T-cell (primary cell): ENCODE results near the gene RBM23. TPM values are rescaled to one million over a fixed set of nuclear protein-coding genes. Genes with fewer than 3 reads are reported as not detected.
"Not testable (repeated sequence)": the region's sequence is repeated elsewhere in the genome, so short reads cannot be mapped to it uniquely, and the experiment has no call there.

ENCODE experiments used
- ATAC-seq, 4 experiments: fragments of 200-7000 bp in 3 of 4; fragments of 150-1000 bp in 1 of 4; cut with Tn5 transposase; replicated peaks in 1 of 4; 1 replicate in 3 of 4; 2 replicates in 1 of 4; pipeline ENCODE4 v1.10.0; 2021; ENCODE audit warnings: moderate library complexity in 3 of 4, mild to moderate bottlenecking in 2 of 4, moderate number of reproducible peaks in 1 of 4
- CTCF ChIA-PET, 2 donors: fragments of 300-600 bp; sonication (Branson Sonifier 250); formaldehyde crosslinking; loops; one replicate each; lab custom pipeline; 2022; ENCODE audit warnings: antibody characterized with exemption in 2 of 2; lab: Charles Lee
- POLR2A ChIA-PET, 2 donors: fragments of 300-600 bp; sonication (Branson Sonifier 250); formaldehyde crosslinking; loops; one replicate each; lab custom pipeline; 2022; ENCODE audit warnings: antibody characterized with exemption in 2 of 2; lab: Charles Lee
- DNase-seq, 35 experiments: peaks; one replicate each; pipeline versions ENCODE4 v3.0.0 to v3.0.0-alpha.2; 2013 to 2023
- H3K27ac ChIP-seq: one replicate; pipeline ENCODE4 v1.5.1; 2013; ENCODE audit warnings: low read length
- H3K27me3 ChIP-seq, 2 experiments: replicated peaks in 1 of 2; 1 replicate in 1 of 2; 2 replicates in 1 of 2; pipeline versions ENCODE4 v1.6.1 to v1.7.0; 2013; ENCODE audit warnings: low read length in 1 of 2, mixed read lengths in 1 of 2; ENCODE audit not compliant: control insufficient read depth in 2 of 2, insufficient read depth in 2 of 2; ENCODE audit errors: extremely low read depth in 1 of 2
- H3K36me3 ChIP-seq, 2 donors: 1 replicate in 1 of 2; 2 replicates in 1 of 2; pipeline versions ENCODE4 v1.6.1 to v1.7.0; 2013; ENCODE audit warnings: low read length in 1 of 2; ENCODE audit not compliant: control insufficient read depth in 2 of 2, insufficient read depth in 1 of 2; ENCODE audit errors: extremely low read depth in 1 of 2
- H3K4me1 ChIP-seq, 2 experiments: 1 replicate in 1 of 2; 2 replicates in 1 of 2; pipeline versions ENCODE4 v1.6.1 to v1.7.0; 2013; ENCODE audit warnings: low read length in 2 of 2, mixed read lengths in 1 of 2; ENCODE audit not compliant: insufficient read depth in 2 of 2, control insufficient read depth in 1 of 2; ENCODE audit errors: extremely low read depth in 1 of 2
- H3K4me3 ChIP-seq, 2 donors: 1 replicate in 1 of 2; 2 replicates in 1 of 2; pipeline versions ENCODE4 v1.5.1 to v1.7.0; 2013; ENCODE audit warnings: mild to moderate bottlenecking in 2 of 2, low read length in 1 of 2, moderate library complexity in 1 of 2; ENCODE audit not compliant: control insufficient read depth in 1 of 2; ENCODE audit errors: extremely low read depth in 1 of 2
- H3K9me3 ChIP-seq: 2 replicates; pipeline ENCODE4 v1.7.0; 2013
- H3K27ac Mint-ChIP-seq, 2 donors: one replicate each; pipeline ENCODE4 v1.8.0; 2020 to 2021; ENCODE audit warnings: mild to moderate bottlenecking in 2 of 2, mixed read lengths in 2 of 2
- H3K27me3 Mint-ChIP-seq, 2 donors: one replicate each; pipeline ENCODE4 v1.8.0; 2021 to 2022; ENCODE audit warnings: mixed read lengths in 2 of 2
- H3K36me3 Mint-ChIP-seq: one replicate; pipeline ENCODE4 v1.8.0; 2021; ENCODE audit warnings: mixed read lengths
- H3K4me1 Mint-ChIP-seq, 3 donors: one replicate each; pipeline ENCODE4 v1.8.0; 2020 to 2022; ENCODE audit warnings: mixed read lengths in 3 of 3, mild to moderate bottlenecking in 1 of 3
- H3K4me3 Mint-ChIP-seq, 3 donors: one replicate each; pipeline ENCODE4 v1.8.0; 2020 to 2022; ENCODE audit warnings: mild to moderate bottlenecking in 3 of 3, mixed read lengths in 3 of 3, moderate library complexity in 3 of 3
- H3K9me3 Mint-ChIP-seq, 3 donors: one replicate each; pipeline ENCODE4 v1.8.0; 2020 to 2022; ENCODE audit warnings: mixed read lengths in 3 of 3
- WGBS: methylation state at CpG from one replicate; pipeline ENCODE4 v1.1.5; 2013; ENCODE audit warnings: missing lambda C conversion rate; ENCODE audit not compliant: insufficient coverage; 5-methylcytosine and 5-hydroxymethylcytosine counted together
- total RNA-seq, 35 experiments: library from RNA in 6 of 35; stranded (reverse) in 6 of 35; fragments of 120-200 nt in 1 of 35; gene quantifications; one replicate each; pipeline versions ENCODE4 v1.2.1 to v1.2.4 and lab custom pipeline; 2013 to 2026

The RBM23 gene
- total RNA-seq, 5 donors from 2014 or later (not counting 1 experiment from before 2014, with no cell fraction given) = 88.7 to 102 (median 94.7) TPM

DNA sequence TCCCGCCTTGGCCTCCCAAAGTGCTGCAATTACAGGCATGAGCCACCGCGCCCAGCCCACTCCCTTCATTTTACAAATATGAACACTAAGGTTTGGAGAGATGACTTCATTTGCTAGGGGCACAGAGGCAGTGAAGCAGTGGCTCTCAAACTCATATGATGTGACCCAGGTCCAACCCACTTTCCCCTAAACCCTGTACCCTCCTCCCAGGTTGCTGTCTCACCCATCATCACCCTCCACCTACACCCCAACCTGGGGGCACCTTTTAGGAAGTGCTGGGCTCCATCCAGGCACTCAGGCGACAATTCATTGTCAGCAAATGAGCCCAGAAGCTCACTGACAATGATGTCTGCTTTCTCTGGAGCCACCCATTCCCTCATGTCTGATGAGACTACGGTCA is 4.8 kb upstream of the RBM23 start:
- H3K4me1 ChIP-seq = peaks cover 7 to 11% of the 10 kb centered on the region in 2 experiments
- CTCF ChIA-PET = interaction anchor here in 1 of 2 donors (0.6 kb wide), 1 partner anchor 145 kb away, joined by 3 read pairs; no protein-coding TSS in a partner anchor
- DNase-seq = no peak
- 100% methylated on average over 1 of the region's 5 CpGs for WGBS
- H3K27ac ChIP-seq = no peak overlapping the region
- H3K9me3 Mint-ChIP-seq = no peaks in the 10 kb centered on the region
- H3K9me3 ChIP-seq = no peaks in the 10 kb centered on the region
- POLR2A ChIA-PET = no interaction called here
- H3K4me1 Mint-ChIP-seq = peaks cover 14 to 27% (median 16%) of the 10 kb centered on the region in 3 donors
- H3K36me3 ChIP-seq = peaks cover 10 to 49% of the 10 kb centered on the region in 2 donors
- H3K4me3 Mint-ChIP-seq = no peak overlapping the region
- peaks cover 49% of the 10 kb centered on the region for H3K36me3 Mint-ChIP-seq
- H3K27ac Mint-ChIP-seq = no peak overlapping the region
- no peak overlapping the region for H3K4me3 ChIP-seq
- no peaks in the 10 kb centered on the region for H3K27me3 ChIP-seq
- ATAC-seq = no peak
- H3K27me3 Mint-ChIP-seq = peaks cover 0 to 3% of the 10 kb centered on the region in 2 donors

DNA sequence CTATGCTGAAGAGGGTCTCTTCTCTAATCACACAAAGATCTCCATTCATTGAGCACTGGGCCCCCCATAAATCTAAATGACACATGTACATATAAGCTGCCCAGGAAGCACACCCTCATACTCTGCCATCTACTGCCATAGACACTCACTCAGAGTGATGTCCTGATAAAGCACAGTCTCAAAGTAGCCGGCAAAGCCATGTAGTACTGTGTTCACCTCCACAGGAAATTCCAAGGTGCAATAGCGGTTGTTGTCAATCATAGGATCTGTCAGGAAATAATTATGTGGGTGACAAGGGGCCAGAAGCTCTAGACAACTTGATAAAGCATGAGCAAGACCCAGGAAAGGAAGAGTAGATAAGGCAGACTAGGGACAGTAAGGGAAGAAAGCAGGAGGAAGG is 3.3 kb upstream of the RBM23 start:
- Histone ChIP-seq H3K9me3 (no peaks in the 10 kb centered on the region), H3K4me3 (no peak overlapping the region), H3K36me3 (peaks cover 10 to 49% of the 10 kb centered on the region in 2 donors), H3K27ac (no peak overlapping the region), H3K27me3 (no peaks in the 10 kb centered on the region), H3K4me1 (peaks cover 3 to 16% of the 10 kb centered on the region in 2 experiments)
- Mint-ChIP-seq H3K4me3 (no peak overlapping the region), H3K36me3 (peaks cover 51% of the 10 kb centered on the region), H3K27ac (no peak overlapping the region), H3K9me3 (no peaks in the 10 kb centered on the region), H3K27me3 (peaks cover 0 to 4% of the 10 kb centered on the region in 2 donors), H3K4me1 (peaks cover 25 to 36% (median 25%) of the 10 kb centered on the region in 3 donors)
- ChIA-PET CTCF (no interaction called here), POLR2A (no interaction called here)
- DNase-seq (no peak), ATAC-seq (no peak)
- 86% methylated on average over 1 of the region's 2 CpGs for WGBS

DNA sequence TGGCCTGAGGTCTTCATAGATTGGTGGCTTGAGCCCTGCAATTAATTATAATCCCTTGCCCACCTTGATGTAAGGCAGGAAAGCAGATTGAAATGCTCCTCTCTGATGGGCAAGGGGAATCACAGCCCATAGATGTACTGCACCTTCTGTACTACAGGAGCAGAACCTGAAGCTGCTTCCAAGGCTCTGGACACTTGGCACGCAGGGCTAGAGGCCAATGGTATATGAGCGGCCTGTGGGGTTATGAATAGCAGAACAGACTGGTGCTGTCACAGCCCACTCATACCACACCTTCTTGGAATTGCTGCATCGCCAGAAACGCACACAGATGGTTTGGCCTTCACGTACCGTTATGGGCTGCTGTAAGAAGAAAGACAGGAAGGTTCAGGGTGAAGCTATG is 1.7 kb upstream of the RBM23 start:
- no peak overlapping the region for H3K27ac ChIP-seq
- no CpG with 5 or more reads among the region's 6 CpGs for WGBS
- H3K4me1 Mint-ChIP-seq = peaks cover 38 to 40% (median 40%) of the 10 kb centered on the region in 3 donors

DNA sequence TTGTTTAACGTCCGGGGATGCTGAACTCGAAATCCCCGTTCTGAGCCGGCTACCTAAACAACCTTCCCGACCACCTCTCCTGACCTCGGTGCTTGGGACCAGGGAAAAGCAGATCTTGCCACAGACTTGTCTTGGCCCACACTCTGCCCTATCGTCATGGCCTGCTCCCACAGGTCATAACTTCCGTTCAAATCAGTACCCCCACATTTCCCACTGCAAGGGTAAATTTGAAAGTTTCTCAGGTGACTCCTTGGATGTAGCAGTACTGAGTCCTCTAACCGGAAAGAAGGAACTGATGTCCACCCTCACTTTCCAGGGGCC is 612 bp upstream of the RBM23 start:
- H3K9me3 ChIP-seq = no peaks in the 10 kb centered on the region
- H3K4me3 ChIP-seq = peak overlapping the region in 1 of 2 donors; percentile 48
- Mint-ChIP-seq H3K27me3 (peaks cover 0 to 4% of the 10 kb centered on the region in 2 donors), H3K9me3 (no peaks in the 10 kb centered on the region), H3K36me3 (peaks cover 38% of the 10 kb centered on the region), H3K27ac (peak overlapping the region; percentile 100), H3K4me3 (peak overlapping the region; percentile 95 to 97 (median 96)), H3K4me1 (peaks cover 45 to 47% (median 46%) of the 10 kb centered on the region in 3 donors)
- H3K36me3 ChIP-seq = peaks cover 8 to 36% of the 10 kb centered on the region in 2 donors
- WGBS = 2% methylated on average over 7 of the region's 10 CpGs
- ChIA-PET POLR2A (interaction anchor here (0.6 to 3.5 kb wide), 17 partner anchors 9 to 1123 kb away, joined by 3 to 48 read pairs (median 4); partner anchors contain the start of genes PRMT5 (in 2 of the 2), ACIN1 (in 1 of the 2), C14orf119 (in 1 of the 2) and DAD1 (in 1 of the 2)), CTCF (interaction anchor here (0.6 to 4.5 kb wide), 15 partner anchors 8 to 1312 kb away, joined by 3 to 50 read pairs (median 5); partner anchors contain the start of genes LRP10 (in 1 of the 2) and PRMT5 (in 1 of the 2))
- DNase-seq (no peak), ATAC-seq (no peak)
- peaks cover 6 to 28% of the 10 kb centered on the region in 2 experiments for H3K4me1 ChIP-seq
- no peaks in the 10 kb centered on the region for H3K27me3 ChIP-seq
- H3K27ac ChIP-seq = peak overlapping the region; percentile 96

More for the DNA sequence above, 1.7 kb upstream of the RBM23 start:
- ATAC-seq (no peak), DNase-seq (no peak)
- ChIA-PET POLR2A (interaction anchor here (0.6 to 2.1 kb wide), 2 partner anchors 32 to 80 kb away, joined by 4 to 6 read pairs; no protein-coding TSS in a partner anchor), CTCF (interaction anchor here (0.6 to 4.5 kb wide), 5 partner anchors 9 to 175 kb away, joined by 3 to 50 read pairs (median 3); partner anchors contain the start of genes ACIN1 (in 1 of the 2), C14orf119 (in 1 of the 2) and PRMT5 (in 1 of the 2))
- Histone ChIP-seq H3K4me3 (no peak overlapping the region), H3K36me3 (peaks cover 10 to 40% of the 10 kb centered on the region in 2 donors), H3K4me1 (peaks cover 6 to 27% of the 10 kb centered on the region in 2 experiments), H3K9me3 (no peaks in the 10 kb centered on the region), H3K27me3 (no peaks in the 10 kb centered on the region)
- no peak overlapping the region for H3K27ac Mint-ChIP-seq
- no peaks in the 10 kb centered on the region for H3K9me3 Mint-ChIP-seq
- peaks cover 0 to 4% of the 10 kb centered on the region in 2 donors for H3K27me3 Mint-ChIP-seq
- H3K36me3 Mint-ChIP-seq = peaks cover 43% of the 10 kb centered on the region
- H3K4me3 Mint-ChIP-seq = no peak overlapping the region

DNA sequence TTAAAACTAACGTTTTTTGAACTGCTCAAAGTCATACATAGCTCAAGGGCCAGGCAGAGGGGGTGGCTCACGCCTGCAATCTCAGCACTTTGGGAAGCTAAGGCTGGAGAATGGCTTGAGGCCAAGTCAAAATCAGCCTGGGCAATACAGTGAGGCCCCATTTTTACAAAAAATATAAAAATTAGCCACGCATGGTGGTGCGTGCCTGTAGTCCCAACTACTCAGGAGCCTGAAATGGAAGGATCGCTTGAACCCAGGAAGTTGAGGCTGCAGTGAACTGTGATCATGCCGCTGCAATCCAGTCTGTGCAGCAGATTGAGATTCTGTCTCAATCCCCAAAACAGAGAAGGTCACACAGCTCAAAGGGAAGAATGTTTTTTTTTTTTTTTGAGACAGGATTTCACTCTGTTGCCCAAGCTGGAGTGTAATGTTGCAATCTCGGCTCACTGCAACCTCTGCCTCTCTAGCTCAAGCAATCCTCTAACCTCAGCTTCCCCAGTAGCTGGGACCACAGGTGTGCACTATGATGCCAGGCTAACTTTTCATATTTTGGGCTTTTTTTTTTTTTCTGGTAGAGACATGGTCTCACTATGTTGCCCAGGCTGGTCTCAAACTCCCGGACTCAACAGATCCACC is 2.9 kb downstream of the RBM23 start:
- H3K27me3 Mint-ChIP-seq = peaks cover 0 to 4% of the 10 kb centered on the region in 2 donors
- Histone ChIP-seq H3K27ac (no peak overlapping the region), H3K9me3 (no peaks in the 10 kb centered on the region), H3K36me3 (peaks cover 5 to 24% of the 10 kb centered on the region in 2 donors), H3K4me3 (no peak overlapping the region), H3K4me1 (peaks cover 6 to 30% of the 10 kb centered on the region in 2 experiments), H3K27me3 (no peaks in the 10 kb centered on the region)
- WGBS = 94% methylated on average over 3 of the region's 8 CpGs
- no peaks in the 10 kb centered on the region for H3K9me3 Mint-ChIP-seq
- peaks cover 21% of the 10 kb centered on the region for H3K36me3 Mint-ChIP-seq
- H3K4me1 Mint-ChIP-seq = peaks cover 60 to 67% (median 66%) of the 10 kb centered on the region in 3 donors
- ChIA-PET CTCF (interaction anchor here (0.5 to 2.2 kb wide), 8 partner anchors 14 to 1418 kb away, joined by 3 to 8 read pairs (median 3); partner anchors contain the start of genes DAD1 (in 1 of the 2) and PRMT5 (in 1 of the 2)), POLR2A (interaction anchor here (0.6 to 1.4 kb wide), 5 partner anchors 30 to 945 kb away, joined by 3 to 4 read pairs (median 4); partner anchors contain the start of gene LRP10 (in 1 of the 2))
- H3K4me3 Mint-ChIP-seq = peak overlapping the region in 2 of 3 donors; percentile 17 to 96
- DNase-seq (no peak), ATAC-seq (no peak)
- H3K27ac Mint-ChIP-seq = peak overlapping the region; percentile 34 to 52

DNA sequence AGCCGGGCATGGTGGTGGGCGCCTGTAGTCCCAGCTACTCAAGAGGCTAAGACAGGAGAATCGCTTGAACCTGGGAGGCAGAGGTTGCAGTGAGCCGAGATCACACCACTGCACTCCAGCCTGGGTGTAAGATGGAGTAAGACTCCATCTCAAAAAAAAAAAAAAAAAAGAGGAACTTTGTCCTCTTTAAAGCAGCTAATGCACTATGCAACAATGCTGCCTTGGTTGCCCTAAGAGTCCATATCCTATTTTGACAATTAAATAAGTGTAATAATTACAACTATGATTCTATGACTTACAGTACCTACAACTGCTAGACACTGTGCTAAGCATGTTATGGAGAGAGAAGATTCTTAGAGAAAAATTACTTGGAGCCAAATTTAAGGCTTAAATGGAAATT is 4.1 kb downstream of the RBM23 start:
- H3K4me3 Mint-ChIP-seq, H3K9me3 ChIP-seq, H3K27ac ChIP-seq, H3K27me3 ChIP-seq, ATAC-seq, H3K4me3 ChIP-seq, H3K27me3 Mint-ChIP-seq, H3K27ac Mint-ChIP-seq, DNase-seq, H3K9me3 Mint-ChIP-seq: not testable (repeated sequence)
- WGBS = no CpG with 5 or more reads among the region's 4 CpGs
- POLR2A ChIA-PET = interaction anchor here in 1 of 2 donors (0.6 kb wide), 1 partner anchor 107 kb away, joined by 3 read pairs; no protein-coding TSS in a partner anchor
- peaks cover 57 to 67% (median 64%) of the 10 kb centered on the region in 3 donors for H3K4me1 Mint-ChIP-seq
- H3K36me3 Mint-ChIP-seq = peaks cover 20% of the 10 kb centered on the region
- Histone ChIP-seq H3K4me1 (peaks cover 6 to 32% of the 10 kb centered on the region in 2 experiments), H3K36me3 (peaks cover 0 to 23% of the 10 kb centered on the region in 2 donors)
- CTCF ChIA-PET = interaction anchor here in 1 of 2 donors (0.6 to 2.2 kb wide), 4 partner anchors 15 to 143 kb away, joined by 3 to 5 read pairs (median 3); partner anchors contain the start of gene PRMT5
